GM19463 (cell line): ENCODE data around the gene ABCA9.

ENCODE experiments used
- ATAC-seq: cut with Tn5 transposase; IDR thresholded peaks from one replicate; pipeline ENCODE4 v1.9.1; 2021; ENCODE audit warnings: mild to moderate bottlenecking, moderate library complexity; ENCODE audit not compliant: unreplicated experiment

Gene ABCA9

GRCh38 chr17:69069226-69069750 is 8.6 kb upstream of the ABCA9 start:
- no peak for ATAC-seq

- ATAC-seq: no peak
These were observed 6.7 kb upstream of the ABCA9 start for GRCh38 chr17:69067274-69068047.

DNA sequence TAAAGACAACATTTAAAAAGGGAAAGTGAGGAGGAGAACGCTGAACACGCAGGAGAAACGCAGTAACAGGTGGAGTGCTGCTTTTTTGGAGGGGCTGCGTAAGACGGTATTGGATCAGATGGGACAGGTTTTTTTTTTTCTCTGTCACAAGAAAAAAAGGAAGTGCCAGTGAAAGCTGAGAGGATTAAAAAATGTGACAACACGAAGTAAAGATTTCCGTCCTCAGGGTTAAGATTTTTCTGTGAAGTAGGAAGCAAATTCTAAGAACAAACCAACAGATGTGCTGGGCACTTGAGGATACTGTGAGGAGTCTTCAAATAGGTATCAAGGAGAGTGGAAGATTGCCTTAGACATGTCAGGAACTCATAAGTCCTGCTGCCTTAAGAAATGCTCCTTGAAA is 5.8 kb upstream of the ABCA9 start:
- ATAC-seq: no peak

DNA sequence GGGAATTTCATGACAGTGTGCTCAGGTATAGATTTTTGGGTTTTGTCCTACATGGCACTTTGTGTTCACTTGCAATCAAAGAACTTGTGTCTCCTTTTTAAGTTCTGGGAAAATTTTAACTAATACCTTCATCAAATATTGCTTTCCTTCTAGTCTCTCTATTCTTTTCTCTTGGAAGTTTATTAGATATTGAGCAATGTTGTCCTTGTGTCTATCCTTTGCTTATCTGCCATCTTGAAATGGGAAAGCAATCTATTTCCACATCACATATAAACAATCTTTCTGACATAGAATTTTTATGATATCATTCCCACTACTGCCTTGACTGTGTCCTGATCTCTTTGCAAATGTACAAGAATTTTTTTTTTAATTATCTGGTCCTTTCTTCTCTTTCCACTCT is 4.4 kb upstream of the ABCA9 start:
- no peak for ATAC-seq

GRCh38 chr17:69064476-69064875 is 3.7 kb upstream of the ABCA9 start:
- ATAC-seq: no peak

GRCh38 chr17:69064001-69064400 is 3.3 kb upstream of the ABCA9 start:
- no peak for ATAC-seq

- ATAC-seq: no peak
These were observed 2.3 kb upstream of the ABCA9 start for GRCh38 chr17:69062860-69063581.

- no peak for ATAC-seq
These were observed 1.2 kb upstream of the ABCA9 start for GRCh38 chr17:69061721-69062556.

GRCh38 chr17:69059458-69060175 is 1.1 kb downstream of the ABCA9 start:
- ATAC-seq: no peak

- no peak for ATAC-seq
These were observed 2.6 kb downstream of the ABCA9 start for GRCh38 chr17:69058165-69058564.

- ATAC-seq: no peak
These were observed 3.4 kb downstream of the ABCA9 start for GRCh38 chr17:69057280-69057679.

DNA sequence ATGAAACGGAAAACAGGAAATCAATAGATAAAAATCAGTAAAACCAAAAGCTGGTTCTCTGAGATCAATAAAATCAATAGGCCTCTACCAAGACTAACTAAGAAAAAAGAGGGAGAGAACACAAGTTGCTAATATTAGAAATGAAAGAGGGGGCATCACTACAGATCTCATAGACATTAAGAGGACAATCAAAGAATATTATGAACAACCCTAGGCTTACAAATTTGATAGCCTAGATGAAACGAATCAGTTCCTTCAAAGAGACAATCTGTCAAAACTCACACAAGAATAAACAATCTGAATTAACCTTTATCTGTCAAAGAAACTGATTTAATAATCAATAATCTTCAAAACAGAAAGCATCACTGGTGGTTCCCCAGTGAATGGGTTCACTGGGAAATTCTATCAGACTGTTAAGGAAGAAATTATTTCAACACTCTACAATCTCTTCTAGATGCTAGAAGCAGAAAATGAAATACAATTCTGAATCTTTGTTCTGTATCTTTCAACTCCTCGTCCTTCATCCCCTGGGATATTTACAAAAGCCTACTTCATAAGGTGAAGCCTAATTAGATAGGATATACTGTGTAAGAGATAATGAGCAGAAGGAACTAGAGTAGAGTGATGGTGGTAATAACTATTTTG is 4.4 kb downstream of the ABCA9 start:
- ATAC-seq: no peak

- ATAC-seq: no peak
These were observed 5.4 kb downstream of the ABCA9 start for GRCh38 chr17:69055334-69055733.

- ATAC-seq: no peak
These were observed 9.5 kb downstream of the ABCA9 start for GRCh38 chr17:69050999-69051775.

GRCh38 chr17:69048634-69049033 is 12.1 kb downstream of the ABCA9 start:
- no peak for ATAC-seq

DNA sequence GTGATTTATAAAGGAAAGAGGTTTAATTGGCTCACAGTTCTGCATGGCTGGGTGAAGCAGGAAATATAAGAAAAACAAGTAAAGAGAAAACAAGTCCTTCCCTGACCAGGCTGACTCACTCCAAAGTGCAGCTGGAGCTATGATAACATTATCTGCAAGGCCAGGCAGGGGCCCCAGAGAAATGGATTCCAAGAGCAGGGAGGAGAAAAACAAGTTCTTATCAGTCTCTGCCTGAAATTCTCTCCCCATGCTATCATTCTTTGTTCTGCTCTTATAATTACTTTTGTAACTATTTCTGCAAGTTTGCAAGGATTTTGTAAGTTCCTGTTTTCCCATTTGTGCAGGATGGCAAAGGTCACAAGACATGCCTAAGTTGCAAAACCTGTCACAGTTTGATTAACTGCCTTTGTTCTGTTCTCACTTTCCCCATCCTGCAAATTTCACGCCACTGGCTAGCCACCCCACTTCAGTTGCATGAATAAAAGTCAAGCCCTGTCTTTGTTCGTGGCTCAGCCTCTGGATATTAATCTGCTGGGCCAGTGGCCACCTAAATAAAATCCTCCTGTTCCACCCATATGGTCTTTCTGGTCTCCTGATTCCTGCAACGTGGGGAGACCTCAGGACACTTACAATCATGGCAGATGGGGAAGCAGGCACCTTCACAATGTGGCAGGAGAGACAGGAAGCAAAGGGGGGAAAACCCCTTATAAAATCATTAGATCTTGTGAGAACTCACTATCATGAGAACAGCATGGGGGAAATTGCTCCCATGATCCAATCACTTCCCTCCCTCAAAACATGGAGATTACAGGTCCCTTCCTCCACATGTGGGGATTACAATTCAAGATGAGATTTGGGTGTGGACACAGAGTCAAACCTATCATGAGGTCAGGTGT is 13.1 kb downstream of the ABCA9 start:
- no peak for ATAC-seq

DNA sequence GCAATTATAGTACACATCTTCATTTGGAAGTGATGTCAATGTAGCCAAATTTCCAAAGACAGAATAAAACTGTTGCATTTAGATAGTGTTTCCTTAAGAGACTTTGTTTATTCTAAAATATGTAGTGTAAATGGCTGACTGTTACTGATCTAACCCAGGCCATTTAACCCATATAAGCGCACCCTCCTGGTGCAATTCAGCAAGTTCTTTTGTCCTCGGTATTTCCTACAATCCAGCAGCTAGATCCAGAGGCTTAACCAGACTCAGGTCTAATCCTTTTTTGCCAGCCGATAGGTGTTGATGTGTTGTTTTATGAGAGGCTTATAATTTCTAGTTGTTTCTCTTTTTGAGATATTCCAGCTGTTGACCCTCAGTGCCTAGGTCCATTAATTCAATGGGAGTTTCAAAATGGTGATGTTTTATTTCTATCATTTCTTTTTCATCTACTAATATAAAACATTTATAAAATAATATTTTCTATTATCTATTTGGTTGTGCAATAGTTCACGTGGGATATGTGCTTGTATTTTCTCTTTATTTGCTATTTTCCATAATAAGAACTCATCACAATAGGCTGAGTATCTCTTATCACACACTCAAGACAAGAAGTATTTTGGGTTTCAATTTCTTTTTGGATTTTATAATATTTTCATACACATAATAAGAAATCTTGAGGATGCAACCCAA is 14.5 kb downstream of the ABCA9 start:
- ATAC-seq: no peak

GRCh38 chr17:69045646-69046045 is 15.1 kb downstream of the ABCA9 start:
- ATAC-seq: no peak
